Gastroesophageal sphincter (tissue), 3 donors: ENCODE measurements around the gene TEX2.

ENCODE experiments used
- POLR2A ChIP-seq, 2 donors: fragments of 450-650 bp; IDR thresholded peaks; one replicate each; pipeline ENCODE4 v1.6.1; 2017; ENCODE audit warnings: antibody characterized with exemption in 2 of 2, mild to moderate bottlenecking in 2 of 2, moderate library complexity in 1 of 2
- TF ChIP-seq, protein P1 (sequence below), 4 experiments: fragments of 200-600 bp in 2 of 4; fragments of 450-650 bp in 2 of 4; sonication (generic) in 1 of 4; IDR thresholded peaks; one replicate each; pipeline ENCODE4 v1.5.1; 2017 to 2019; ENCODE audit warnings: antibody characterized with exemption in 4 of 4, mild to moderate bottlenecking in 2 of 4, moderate library complexity in 2 of 4

DNA sequence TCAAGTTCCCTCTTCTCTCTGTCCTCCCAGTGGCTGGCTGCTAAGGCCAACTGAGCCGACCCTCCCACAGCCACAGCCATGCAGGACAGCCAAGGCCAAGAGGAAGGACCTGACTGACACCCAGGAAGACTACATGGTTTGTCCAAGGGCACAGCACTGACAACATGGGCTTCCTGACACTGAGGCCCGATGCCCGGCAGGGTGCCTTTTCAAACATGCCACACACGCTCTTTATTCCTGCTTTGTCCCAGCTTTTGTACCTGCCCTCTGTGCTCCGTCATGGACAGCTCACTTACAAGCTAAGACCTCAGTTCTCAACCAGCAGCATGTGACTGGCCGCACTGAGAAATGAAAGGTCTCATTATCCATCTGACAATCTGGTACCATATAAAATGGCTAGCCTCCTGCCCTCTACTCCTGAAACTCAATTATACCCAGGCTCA is 45.8 kb downstream of the TEX2 start:
- TF ChIP-seq, protein P1, sequence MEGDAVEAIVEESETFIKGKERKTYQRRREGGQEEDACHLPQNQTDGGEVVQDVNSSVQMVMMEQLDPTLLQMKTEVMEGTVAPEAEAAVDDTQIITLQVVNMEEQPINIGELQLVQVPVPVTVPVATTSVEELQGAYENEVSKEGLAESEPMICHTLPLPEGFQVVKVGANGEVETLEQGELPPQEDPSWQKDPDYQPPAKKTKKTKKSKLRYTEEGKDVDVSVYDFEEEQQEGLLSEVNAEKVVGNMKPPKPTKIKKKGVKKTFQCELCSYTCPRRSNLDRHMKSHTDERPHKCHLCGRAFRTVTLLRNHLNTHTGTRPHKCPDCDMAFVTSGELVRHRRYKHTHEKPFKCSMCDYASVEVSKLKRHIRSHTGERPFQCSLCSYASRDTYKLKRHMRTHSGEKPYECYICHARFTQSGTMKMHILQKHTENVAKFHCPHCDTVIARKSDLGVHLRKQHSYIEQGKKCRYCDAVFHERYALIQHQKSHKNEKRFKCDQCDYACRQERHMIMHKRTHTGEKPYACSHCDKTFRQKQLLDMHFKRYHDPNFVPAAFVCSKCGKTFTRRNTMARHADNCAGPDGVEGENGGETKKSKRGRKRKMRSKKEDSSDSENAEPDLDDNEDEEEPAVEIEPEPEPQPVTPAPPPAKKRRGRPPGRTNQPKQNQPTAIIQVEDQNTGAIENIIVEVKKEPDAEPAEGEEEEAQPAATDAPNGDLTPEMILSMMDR (IDR thresholded peaks at IDR 0.05) = no peak
- TF ChIP-seq POLR2A (IDR thresholded peaks at IDR 0.05) = no peak
